H1 (cell line): ENCODE measurements around the gene ALG2. TPM values are rescaled to one million over a fixed set of nuclear protein-coding genes. Genes with fewer than 3 reads are reported as not detected.

Experiments
- CTCF ChIA-PET: fragments of 300-600 bp; sonication (Branson Sonifier 250); formaldehyde crosslinking; loops from one replicate; lab custom pipeline; 2021; ENCODE audit not compliant: partially characterized antibody; lab: Charles Lee
- POLR2A ChIA-PET: fragments of 300-600 bp; sonication (Branson Sonifier 250); formaldehyde crosslinking; loops from one replicate; lab custom pipeline; 2021; ENCODE audit warnings: inconsistent platforms; ENCODE audit not compliant: partially characterized antibody; lab: Charles Lee
- DNase-seq, 2 experiments: peaks; one replicate each; pipeline versions ENCODE4 v3.0.0 to v3.0.0-alpha.2; 2010 to 2022; ENCODE audit warnings: low spot score in 2 of 2, low read depth in 1 of 2, mixed read lengths in 1 of 2
- FAIRE-seq: peaks from 2 replicates; lab custom pipeline; 2011; peaks lifted over from hg19 to GRCh38; lab: Jason Lieb, UNC
- H2AFZ ChIP-seq: 2 replicates; pipeline ENCODE4 v1.8.1; 2012; ENCODE audit warnings: low read length, inconsistent platforms
- H2AK5ac ChIP-seq: 2 replicates; pipeline ENCODE4 v1.6.1; 2013; ENCODE audit warnings: low read depth, low read length
- H2BK120ac ChIP-seq: replicated peaks from 2 replicates; pipeline ENCODE3; 2013; ENCODE audit warnings: low read depth, low read length, inconsistent platforms
- H2BK12ac ChIP-seq: 2 replicates; pipeline ENCODE4 v1.6.1; 2013; ENCODE audit warnings: low read depth, low read length
- H2BK15ac ChIP-seq: 2 replicates; pipeline ENCODE4 v1.6.1; 2013; ENCODE audit warnings: low read length
- H2BK20ac ChIP-seq: 2 replicates; pipeline ENCODE4 v1.6.1; 2013; ENCODE audit warnings: low read length
- H2BK5ac ChIP-seq: 2 replicates; pipeline ENCODE4 v1.6.1; 2013; ENCODE audit warnings: low read depth, low read length
- H3K14ac ChIP-seq: 2 replicates; pipeline ENCODE4 v1.6.1; 2013; ENCODE audit warnings: inconsistent platforms; ENCODE audit not compliant: insufficient read length
- H3K18ac ChIP-seq: 2 replicates; pipeline ENCODE4 v1.6.1; 2013; ENCODE audit warnings: low read length; ENCODE audit errors: extremely low read depth
- H3K23ac ChIP-seq: 2 replicates; pipeline ENCODE4 v1.6.1; 2013; ENCODE audit warnings: inconsistent platforms; ENCODE audit not compliant: insufficient read length
- H3K23me2 ChIP-seq: 2 replicates; pipeline ENCODE4 v1.6.1; 2013; ENCODE audit warnings: low read depth, low read length
- H3K27ac ChIP-seq: 2 replicates; pipeline ENCODE4 v1.6.1; 2011; ENCODE audit warnings: low read depth, low read length, inconsistent platforms
- H3K27me3 ChIP-seq, 4 experiments: replicated peaks in 1 of 4; 1 replicate in 1 of 4; 2 replicates in 3 of 4; pipeline versions ENCODE4 v1.6.1 to v1.8.1; 2011 to 2013; ENCODE audit warnings: low read length in 3 of 4, mild to moderate bottlenecking in 3 of 4, inconsistent platforms in 2 of 4, mixed read lengths in 2 of 4, moderate library complexity in 1 of 4; ENCODE audit not compliant: control insufficient read depth in 3 of 4, insufficient read depth in 3 of 4; ENCODE audit errors: extremely low read depth in 1 of 4
- H3K36me3 ChIP-seq, 4 experiments: 2 replicates each; pipeline versions ENCODE4 v1.6.1 to v1.8.1; 2011 to 2013; ENCODE audit warnings: mild to moderate bottlenecking in 4 of 4, low read length in 3 of 4, moderate library complexity in 2 of 4, control low read depth in 1 of 4, inconsistent platforms in 1 of 4; ENCODE audit not compliant: insufficient read depth in 4 of 4, control insufficient read depth in 2 of 4
- H3K4ac ChIP-seq: replicated peaks from 2 replicates; pipeline ENCODE3; 2013; ENCODE audit warnings: low read length, low read depth, mixed read lengths, inconsistent platforms; ENCODE audit not compliant: insufficient read length
- H3K4me1 ChIP-seq, 4 experiments: replicated peaks in 1 of 4; 1 replicate in 1 of 4; 2 replicates in 3 of 4; pipeline versions ENCODE4 v1.6.1 to v1.8.1; 2011 to 2013; ENCODE audit warnings: low read length in 3 of 4, inconsistent platforms in 2 of 4, mixed read lengths in 1 of 4; ENCODE audit not compliant: insufficient read depth in 4 of 4, control insufficient read depth in 3 of 4
- H3K4me2 ChIP-seq, 2 experiments: 2 replicates each; pipeline versions ENCODE4 v1.6.1 to v1.8.1; 2011 to 2013; ENCODE audit warnings: low read depth in 2 of 2, low read length in 2 of 2, control low read depth in 1 of 2, inconsistent platforms in 1 of 2, mild to moderate bottlenecking in 1 of 2; ENCODE audit not compliant: insufficient read depth in 1 of 2
- H3K4me3 ChIP-seq, 4 experiments: fragments of 200-600, 300-600 bp in 1 of 4; sonication (generic), shearing (Covaris generic), sonication (Bioruptor Twin) in 1 of 4; 2 replicates each; pipeline versions ENCODE4 v1.5.1 to v1.8.1; 2011 to 2016; ENCODE audit warnings: low read length in 4 of 4, low read depth in 3 of 4, control low read depth in 2 of 4, inconsistent platforms in 2 of 4, mild to moderate bottlenecking in 2 of 4, mixed read lengths in 1 of 4, moderate library complexity in 1 of 4; ENCODE audit not compliant: insufficient read depth in 2 of 4; ENCODE audit errors: extremely low read depth in 1 of 4
- H3K56ac ChIP-seq: replicated peaks from 2 replicates; pipeline ENCODE3; 2013; ENCODE audit warnings: low read depth, mild to moderate bottlenecking, mixed read lengths, low read length, inconsistent platforms; ENCODE audit not compliant: insufficient read length
- H3K79me1 ChIP-seq: 2 replicates; pipeline ENCODE4 v1.6.1; 2013; ENCODE audit warnings: low read depth, low read length, control low read depth
- H3K79me2 ChIP-seq, 2 experiments: 2 replicates each; pipeline versions ENCODE4 v1.6.1 to v1.8.1; 2012 to 2013; ENCODE audit warnings: low read length in 2 of 2, mild to moderate bottlenecking in 2 of 2, inconsistent platforms in 1 of 2; ENCODE audit not compliant: insufficient read depth in 2 of 2, control insufficient read depth in 1 of 2
- H3K9ac ChIP-seq, 4 experiments: replicated peaks in 1 of 4; 1 replicate in 1 of 4; 2 replicates in 3 of 4; pipeline versions ENCODE4 v1.6.1 to v1.8.1; 2011 to 2013; ENCODE audit warnings: low read depth in 3 of 4, low read length in 3 of 4, control low read depth in 2 of 4, mild to moderate bottlenecking in 2 of 4, moderate library complexity in 2 of 4, inconsistent platforms in 1 of 4; ENCODE audit errors: extremely low read depth in 1 of 4
- H3K9me3 ChIP-seq, 2 experiments: 2 replicates each; pipeline versions ENCODE4 v1.6.1 to v1.8.1; 2012 to 2013; ENCODE audit warnings: mild to moderate bottlenecking in 2 of 2, moderate library complexity in 2 of 2, control low read depth in 1 of 2, inconsistent platforms in 1 of 2, low read depth in 1 of 2, low read length in 1 of 2, mixed read lengths in 1 of 2; ENCODE audit not compliant: insufficient read depth in 2 of 2
- H4K20me1 ChIP-seq, 2 experiments: replicated peaks in 1 of 2; 2 replicates each; pipeline versions ENCODE3 to v1.8.1; 2011 to 2013; ENCODE audit warnings: inconsistent platforms in 2 of 2, low read length in 2 of 2, mild to moderate bottlenecking in 1 of 2; ENCODE audit not compliant: insufficient read depth in 2 of 2, control insufficient read depth in 1 of 2
- H4K5ac ChIP-seq: 2 replicates; pipeline ENCODE4 v1.6.1; 2013; ENCODE audit warnings: low read length, low read depth, mixed read lengths, inconsistent platforms; ENCODE audit not compliant: insufficient read length
- H4K8ac ChIP-seq: 2 replicates; pipeline ENCODE4 v1.8.0; 2013; ENCODE audit warnings: mild to moderate bottlenecking, moderate library complexity, low read length, inconsistent platforms; ENCODE audit not compliant: insufficient read depth; ENCODE audit errors: extremely low read depth
- H4K91ac ChIP-seq: replicated peaks from 2 replicates; pipeline ENCODE3; 2013; ENCODE audit warnings: low read length, mixed read lengths, inconsistent platforms; ENCODE audit not compliant: insufficient read length
- CBX8 ChIP-seq: fragments of 300-800, 300-1000 bp; sonication (generic); IDR thresholded peaks from 2 replicates; pipeline ENCODE4 v1.7.1; 2016; ENCODE audit warnings: low read depth, low read length, borderline replicate concordance
- NRF1 ChIP-seq: IDR thresholded peaks from 2 replicates; pipeline ENCODE4 v1.6.1; 2011; ENCODE audit warnings: mild to moderate bottlenecking, low read depth, low read length, improper control_type of control experiment
- TAF1 ChIP-seq: IDR thresholded peaks from 2 replicates; pipeline ENCODE4 v1.6.1; 2011; ENCODE audit warnings: mild to moderate bottlenecking, low read depth, low read length
- WGBS, 2 experiments: shearing (Covaris generic) in 1 of 2; methylation state at CpG; one replicate each; pipeline versions ENCODE4 v1.1.6 to v1.1.7; 2013 to 2015; ENCODE audit warnings: low lambda C conversion rate in 2 of 2, mixed read lengths in 2 of 2, inconsistent platforms in 1 of 2, low coverage in 1 of 2, missing lambda C conversion rate in 1 of 2; ENCODE audit not compliant: insufficient replicate concordance in 2 of 2, insufficient coverage in 1 of 2, insufficient read length in 1 of 2; ENCODE audit errors: extremely low coverage in 1 of 2, missing lambda C conversion rate in 1 of 2; 5-methylcytosine and 5-hydroxymethylcytosine counted together
- polyA plus RNA-seq, 7 experiments: library from polyadenylated mRNA; depleted of rRNA in 3 of 7; stranded (reverse) in 5 of 7; unstranded in 2 of 7; fragments of >200 nt in 5 of 7; fragments of 200-250 nt in 2 of 7; gene quantifications; 1 replicate in 5 of 7; 2 replicates in 1 of 7; 4 replicates in 1 of 7; pipeline versions ENCODE4 v1.2.1 to v1.2.3, GENCODE V29; 2011 to 2013; ENCODE audit warnings: missing spikeins in 2 of 7, mixed read lengths in 2 of 7
- total RNA-seq: library from RNA; stranded (reverse); fragmentation: NEBNext Ultra II Directional; extraction: Animal tissue kit (Norgen Biotek cat#: 25700); gene quantifications from 2 replicates; pipeline ENCODE4 v1.2.1, GENCODE V29; 2021
- TF ChIP-seq, protein P1 (sequence below): IDR thresholded peaks from 2 replicates; pipeline ENCODE4 v1.6.1; 2012; ENCODE audit warnings: inconsistent platforms

ALG2 gene
- total and polyA plus RNA-seq, 2 of the 8 experiments (the other 6 are each of a cell fraction or from before 2014, with no cell fraction given): 27.1 to 30.7 TPM

DNA sequence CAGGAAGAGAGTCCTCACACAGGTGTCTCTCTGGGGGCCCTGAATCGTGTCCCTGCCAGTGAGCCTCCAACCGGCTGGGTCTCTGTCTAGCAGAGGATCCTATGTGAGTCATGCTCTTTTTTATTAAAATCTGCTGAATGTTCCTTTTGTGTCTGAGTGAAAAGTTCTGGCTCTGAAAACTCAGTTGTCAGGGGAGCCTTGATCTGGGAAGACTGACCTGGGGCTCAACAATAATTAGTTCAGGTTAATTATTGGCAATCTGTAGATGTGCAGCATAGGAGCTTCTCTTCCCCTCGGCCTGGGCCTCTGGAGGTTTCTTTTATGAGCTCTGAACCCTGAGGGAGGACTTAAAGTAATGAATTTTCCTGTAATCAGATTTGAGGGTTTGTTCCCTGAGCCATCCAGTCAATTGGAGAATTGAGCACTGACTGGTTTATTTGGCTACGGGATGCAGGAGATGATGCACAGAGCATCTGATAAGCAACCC is 45.2 kb downstream of the ALG2 start:
- Histone ChIP-seq H4K5ac (no peak overlapping the region), H3K79me2 (no peaks in the 10 kb centered on the region), H2BK15ac (no peak overlapping the region), H3K9ac (no peak overlapping the region), H4K20me1 (no peaks in the 10 kb centered on the region), H3K4me3 (no peak overlapping the region), H2BK20ac (no peak overlapping the region), H3K18ac (no peak overlapping the region), H4K8ac (no peak overlapping the region), H3K9me3 (no peaks in the 10 kb centered on the region), H3K79me1 (no peaks in the 10 kb centered on the region), H3K4ac (no peak overlapping the region), H3K56ac (no peak overlapping the region)
- POLR2A ChIA-PET: no interaction called here
- DNase-seq: no peak
- TF ChIP-seq NRF1 (no peak), CBX8 (no peak), TAF1 (no peak)
- TF ChIP-seq, protein P1, sequence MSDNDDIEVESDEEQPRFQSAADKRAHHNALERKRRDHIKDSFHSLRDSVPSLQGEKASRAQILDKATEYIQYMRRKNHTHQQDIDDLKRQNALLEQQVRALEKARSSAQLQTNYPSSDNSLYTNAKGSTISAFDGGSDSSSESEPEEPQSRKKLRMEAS: no peak
- TF ChIP-seq, all 59 proteins: peak for 0
- Histone ChIP-seq H3K23me2 (no peaks in the 10 kb centered on the region), H2AK5ac (no peak overlapping the region), H2AFZ (no peak overlapping the region; the same call in 1 of the 2 replicates), H3K4me1 (peaks cover 0 to 9% (median 3%) of the 10 kb centered on the region in 4 experiments; a peak in 2 of 7 replicates), H4K91ac (no peak overlapping the region), H3K23ac (no peak overlapping the region), H2BK5ac (no peak overlapping the region), H3K14ac (no peak overlapping the region), H3K4me2 (no peak overlapping the region), H2BK120ac (no peak overlapping the region), H3K27me3 (no peaks in the 10 kb centered on the region), H3K36me3 (no peaks in the 10 kb centered on the region), H3K27ac (no peak overlapping the region), H2BK12ac (no peak overlapping the region)
- no peak for FAIRE-seq
- WGBS, 2 experiments: 77% methylated on average over 4 of the region's 4 CpGs; no CpG with 5 or more reads in 1 of the 2 experiments
- CTCF ChIA-PET: interaction anchor here (0.6 to 5.3 kb wide), 2 partner anchors 9 to 79 kb away, joined by 3 to 41 read pairs; no protein-coding TSS in a partner anchor
